HUDEP-2 (cell line): ENCODE measurements around the gene ZNF774.
A peak's percentile ranks its signal among the peaks of the same experiment; 100 is the strongest.
"Not testable (repeated sequence)": the region's sequence is repeated elsewhere in the genome, so short reads cannot be mapped to it uniquely, and the experiment has no call there.

Experiments
- DNase-seq, 76 experiments: peaks; one replicate each; lab custom pipeline; 2025; ENCODE audit not compliant: unreplicated experiment in 76 of 76; lab: John Stamatoyannopoulos, UW

The ZNF774 gene

GRCh38 chr15:90387534-90388461 lies 35.7 kb downstream of the ZNF774 start, which contains the start of gene IQGAP1:
IQGAP1 (plus strand) TSS chr15:90388242; CDS start chr15:90388342, 100 bp downstream.
- peak in 75 of 76 experiments; percentile 16 to 99 (median 94) for DNase-seq

- DNase-seq, result peak in 48 of 76 experiments; percentile 3 to 54 (median 29)
Observed at GRCh38 chr15:90388462-90389380, 36.6 kb downstream of the ZNF774 start.

- no peak for DNase-seq
Observed at GRCh38 chr15:90389513-90389912, 37.4 kb downstream of the ZNF774 start.

- DNase-seq, result no peak
Observed at GRCh38 chr15:90393040-90393439, 41.0 kb downstream of the ZNF774 start.

DNA sequence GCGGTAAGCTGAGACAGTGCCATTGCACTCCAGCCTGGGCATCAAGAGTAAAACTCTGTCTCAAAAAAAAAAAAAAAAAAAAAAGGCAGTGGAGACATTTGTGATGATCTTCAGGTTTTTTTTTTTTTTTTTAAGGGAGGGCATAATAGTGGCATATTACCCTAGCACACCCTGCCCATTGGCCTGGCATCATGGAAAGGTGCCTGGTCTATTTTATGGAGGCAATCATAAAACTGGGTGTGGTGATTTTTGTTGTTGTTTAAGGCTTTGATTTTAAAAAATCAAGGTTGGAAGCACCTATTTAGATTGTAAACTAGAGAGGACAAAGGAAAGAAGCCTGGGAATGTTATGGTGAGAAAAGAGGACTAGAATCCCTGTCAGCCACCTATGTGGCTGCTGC lies 42.0 kb downstream of the ZNF774 start:
- no peak for DNase-seq

DNA sequence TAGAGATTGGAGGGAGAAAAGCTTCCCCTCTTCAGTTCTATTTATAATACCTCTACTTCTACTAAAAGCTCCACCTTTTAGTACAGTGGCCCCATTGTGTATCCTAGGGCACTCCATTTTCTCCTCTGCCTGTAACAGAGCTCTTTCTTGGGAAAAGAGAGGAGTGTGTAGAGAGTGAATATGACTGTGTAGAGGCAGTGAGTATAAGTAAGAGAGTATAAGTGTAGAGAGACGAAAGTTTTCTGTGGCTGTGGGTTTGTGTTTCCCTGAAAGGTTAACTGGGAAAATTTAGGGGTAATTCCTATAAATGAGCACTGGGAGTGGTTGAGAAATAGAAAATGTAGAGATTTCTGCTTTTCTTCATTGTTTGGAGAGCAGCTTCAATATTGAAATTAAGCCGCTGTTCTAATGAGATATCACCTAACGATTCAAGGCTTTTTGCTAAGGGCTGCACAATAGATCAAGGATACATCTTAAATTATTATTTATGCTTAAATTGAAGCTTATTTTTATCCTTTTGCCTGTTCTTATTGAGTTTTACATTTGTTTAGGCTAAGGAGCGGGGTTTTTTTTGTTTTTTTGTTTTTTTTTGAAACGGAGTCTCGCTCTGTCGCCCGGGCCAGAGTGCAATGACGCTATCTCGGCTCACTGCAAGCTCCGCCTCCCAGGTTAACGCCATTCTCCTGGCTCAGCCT lies 42.8 kb downstream of the ZNF774 start:
- no peak for DNase-seq

- no peak for DNase-seq
Observed at GRCh38 chr15:90396321-90396720, 44.2 kb downstream of the ZNF774 start.

DNA sequence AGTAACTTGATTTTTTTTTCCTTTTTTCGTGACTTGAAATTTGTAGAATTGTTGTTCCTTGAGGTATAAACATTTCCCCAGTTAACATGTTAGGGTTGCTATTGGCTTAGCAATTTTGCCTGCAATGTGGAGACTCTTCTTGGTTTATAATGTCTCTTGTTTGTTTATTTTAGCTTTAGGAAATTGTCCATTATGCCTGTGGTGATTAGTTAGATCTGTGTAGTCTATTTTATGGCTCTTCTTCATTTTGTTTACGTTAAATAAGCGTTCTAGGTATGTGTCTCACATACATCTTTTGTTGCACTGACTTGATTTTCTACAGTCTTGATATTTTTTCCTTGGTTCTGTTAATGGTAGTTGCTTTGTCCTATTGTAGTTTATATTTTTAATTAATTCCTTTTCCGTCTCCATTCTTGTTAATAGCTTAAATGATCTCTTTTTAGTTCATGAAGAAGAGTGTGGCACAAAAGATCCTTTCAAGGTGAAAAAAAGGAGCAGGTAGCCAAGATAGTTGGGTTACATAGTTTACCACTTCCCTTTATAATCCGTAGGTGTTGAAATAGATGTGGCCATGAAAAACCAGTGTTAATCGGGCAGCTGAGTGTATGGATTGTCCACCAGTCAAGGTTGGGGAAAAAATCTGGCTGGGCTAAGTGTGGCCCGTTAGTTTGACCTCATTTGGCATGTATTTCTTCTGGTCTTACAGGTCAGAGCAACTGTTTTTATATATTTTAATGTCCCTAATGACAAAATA lies 48.1 kb downstream of the ZNF774 start:
- no peak for DNase-seq

- DNase-seq, result peak in 36 of 76 experiments; percentile 1 to 83 (median 37)
Observed at GRCh38 chr15:90400759-90401314, 48.8 kb downstream of the ZNF774 start.

GRCh38 chr15:90401495-90401894 lies 49.4 kb downstream of the ZNF774 start:
- DNase-seq, result no peak

DNA sequence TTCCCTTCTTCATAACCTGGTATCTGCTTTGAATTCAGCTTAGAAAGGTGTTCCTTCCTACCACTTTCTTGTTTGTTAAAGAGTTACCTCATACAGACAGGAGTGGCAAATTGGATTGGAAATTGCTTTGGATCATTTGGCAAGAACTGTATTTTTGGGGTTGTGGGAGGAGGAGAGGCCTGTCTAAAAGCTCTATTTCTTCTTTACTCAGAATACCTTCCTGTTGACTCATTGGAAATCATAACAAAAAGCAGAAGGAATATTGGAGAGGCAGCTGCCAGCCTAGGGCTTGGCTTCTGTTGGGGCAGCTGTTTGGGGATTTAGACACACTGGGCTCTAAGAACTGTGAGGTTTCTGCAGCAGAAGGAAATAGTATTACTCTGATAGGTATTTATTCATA lies 50.1 kb downstream of the ZNF774 start:
- DNase-seq, result no peak

- no peak for DNase-seq
Observed at GRCh38 chr15:90402767-90403166, 50.7 kb downstream of the ZNF774 start.

GRCh38 chr15:90405055-90405607 lies 53.0 kb downstream of the ZNF774 start:
- DNase-seq, result no peak

- DNase-seq, result no peak
Observed at GRCh38 chr15:90407336-90407735, 55.3 kb downstream of the ZNF774 start.

GRCh38 chr15:90407871-90408317 lies 55.8 kb downstream of the ZNF774 start:
- DNase-seq, result no peak

DNA sequence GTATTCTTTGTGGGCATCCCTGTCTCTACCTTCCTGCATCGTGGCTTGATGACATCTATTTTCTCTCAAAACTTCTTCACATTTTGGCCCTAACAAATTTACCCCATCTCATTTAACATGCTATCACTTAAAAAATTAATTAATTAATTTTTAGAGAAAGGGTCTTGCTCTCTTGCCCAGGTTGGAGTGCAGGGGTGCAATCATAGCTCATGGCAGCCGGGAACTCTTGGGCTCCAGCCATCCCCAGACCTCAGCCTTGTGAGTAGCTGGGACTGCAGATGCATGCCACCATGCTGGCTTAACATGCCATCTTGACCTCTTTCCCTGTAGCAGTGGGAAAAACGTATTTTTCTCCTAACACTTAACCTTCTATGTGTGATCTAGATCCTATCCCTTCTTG lies 56.6 kb downstream of the ZNF774 start:
- no peak for DNase-seq

- DNase-seq, result not testable (repeated sequence)
Observed at GRCh38 chr15:90409587-90409986, 57.5 kb downstream of the ZNF774 start.

- DNase-seq, result not testable (repeated sequence)
Observed at GRCh38 chr15:90410316-90410715, 58.2 kb downstream of the ZNF774 start.

DNA sequence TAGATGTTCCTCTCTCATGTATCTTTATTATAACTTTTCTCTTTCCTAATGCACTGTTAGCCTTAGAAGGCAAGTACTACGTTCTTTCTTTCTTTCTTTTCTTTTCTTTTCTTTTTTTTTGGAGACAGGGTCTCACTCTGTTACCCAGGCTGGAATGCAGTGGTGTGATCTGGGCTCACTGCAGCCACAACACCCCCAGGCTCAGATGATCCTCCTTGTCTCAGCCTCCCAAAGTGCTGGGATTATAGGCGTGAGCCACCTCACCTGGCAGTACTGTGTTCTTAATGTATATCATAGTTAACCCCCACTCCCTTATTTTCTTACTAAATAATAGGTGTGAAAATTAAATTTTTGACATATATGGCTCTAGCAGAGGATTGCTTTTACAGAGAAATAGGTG lies 59.1 kb downstream of the ZNF774 start:
- no peak for DNase-seq
